K562 (cell line): Measurements from ENCODE around the gene TMEM69. TPM values are rescaled to one million over a fixed set of nuclear protein-coding genes. Genes with fewer than 3 reads are reported as not detected.

Experiments
- ATAC-seq: fragments of 200-7000 bp; cut with Tn5 transposase; 3 replicates; pipeline ENCODE4 v1.9.1; 2020; ENCODE audit warnings: moderate library complexity
- BruUV-seq: library from RNA; stranded (reverse); fragments of 400-500 nt; replicated peaks from 2 replicates; lab custom pipeline; 2021; lab: Mats Ljungman, UMichigan
- CTCF ChIA-PET: fragments of 300-600 bp; formaldehyde crosslinking; extraction: SDS; loops from one replicate; lab custom pipeline; 2021; ENCODE audit warnings: low intra/inter-chr PET ratio; lab: Yijun Ruan, JAX
- POLR2A ChIA-PET: fragments of 300-600, 350-650 bp; sonication (Branson Sonifier 250); formaldehyde crosslinking; extraction: SDS; loops from one replicate; lab custom pipeline; 2021; ENCODE audit warnings: antibody characterized with exemption, inconsistent platforms; lab: Yijun Ruan, JAX
- DNase-seq, 4 experiments: peaks; one replicate each; pipeline versions ENCODE4 v3.0.0 to v3.0.0-alpha.2; 2011 to 2018; ENCODE audit warnings: low spot score in 3 of 4, mixed read lengths in 3 of 4; ENCODE audit errors: extremely low read depth in 1 of 4
- FAIRE-seq: peaks from 2 replicates; lab custom pipeline; 2011; peaks lifted over from hg19 to GRCh38; lab: Jason Lieb, UNC
- H2AFZ ChIP-seq: 2 replicates; pipeline ENCODE4 v1.6.0; 2011; ENCODE audit warnings: low read depth, low read length, control low read depth, inconsistent platforms
- H3K27ac ChIP-seq: fragments of 200-600 bp; 3 replicates; pipeline ENCODE4 v1.8.0; 2011; ENCODE audit warnings: low read depth, mild to moderate bottlenecking, control low read depth, inconsistent platforms, low read length, moderate library complexity, mixed read lengths; ENCODE audit errors: extremely low read depth
- H3K27me3 ChIP-seq, 2 experiments: fragments of 300-600 bp in 1 of 2; 2 replicates in 1 of 2; 3 replicates in 1 of 2; pipeline versions ENCODE4 v1.6.0 to v1.8.0; 2011; ENCODE audit warnings: inconsistent platforms in 2 of 2, low read length in 2 of 2, mild to moderate bottlenecking in 1 of 2, mixed read lengths in 1 of 2, moderate library complexity in 1 of 2; ENCODE audit not compliant: control insufficient read depth in 2 of 2, insufficient read depth in 2 of 2
- H3K36me3 ChIP-seq: fragments of 300-600 bp; 3 replicates; pipeline ENCODE4 v1.8.0; 2011; ENCODE audit warnings: mild to moderate bottlenecking, low read length, inconsistent platforms; ENCODE audit not compliant: control insufficient read depth, insufficient read depth
- H3K4me1 ChIP-seq, 2 experiments: fragments of 200-600 bp in 1 of 2; replicated peaks in 1 of 2; 2 replicates in 1 of 2; 3 replicates in 1 of 2; pipeline versions ENCODE4 v1.5.1 to v1.8.0; 2011; ENCODE audit warnings: inconsistent platforms in 2 of 2, low read length in 2 of 2, mild to moderate bottlenecking in 1 of 2, mixed read lengths in 1 of 2, moderate library complexity in 1 of 2; ENCODE audit not compliant: control insufficient read depth in 2 of 2, insufficient read depth in 2 of 2
- H3K4me2 ChIP-seq: 2 replicates; pipeline ENCODE4 v1.6.1; 2011; ENCODE audit warnings: low read length, control low read depth, inconsistent platforms, mixed read lengths; ENCODE audit not compliant: insufficient read depth
- H3K4me3 ChIP-seq: fragments of 200-600 bp; sonication (generic), shearing (Covaris generic); 2 replicates; pipeline ENCODE4 v1.5.1; 2016; ENCODE audit warnings: control low read depth, inconsistent platforms
- H3K79me2 ChIP-seq: fragments of 200-600 bp; 3 replicates; pipeline ENCODE4 v1.8.0; 2011; ENCODE audit warnings: low read length, inconsistent platforms; ENCODE audit not compliant: control insufficient read depth, insufficient read depth
- H3K9ac ChIP-seq, 2 experiments: 2 replicates each; pipeline versions ENCODE4 v1.6.0 to v1.6.1; 2011; ENCODE audit warnings: low read depth in 2 of 2, low read length in 2 of 2, control low read depth in 1 of 2, inconsistent platforms in 1 of 2, mild to moderate bottlenecking in 1 of 2, mixed read lengths in 1 of 2; ENCODE audit not compliant: insufficient read depth in 1 of 2
- H3K9me1 ChIP-seq: one replicate; pipeline ENCODE4 v1.6.0; 2011; ENCODE audit warnings: inconsistent platforms, mild to moderate bottlenecking, low read length, moderate library complexity; ENCODE audit not compliant: control insufficient read depth, insufficient read depth
- H3K9me3 ChIP-seq: replicated peaks from 2 replicates; pipeline ENCODE4 v1.5.1; 2011; ENCODE audit warnings: low read depth, low read length, inconsistent platforms; ENCODE audit not compliant: control insufficient read depth, insufficient read depth
- H4K20me1 ChIP-seq: replicated peaks from 2 replicates; pipeline ENCODE4 v1.6.1; 2011; ENCODE audit warnings: low read length, inconsistent platforms, mixed read lengths; ENCODE audit not compliant: control insufficient read depth, insufficient read depth
- ADNP ChIP-seq: fragments of 200-800 bp; sonication (Bioruptor generic); IDR thresholded peaks from 2 replicates; pipeline ENCODE4 v1.6.1; 2016; ENCODE audit warnings: missing genetic modification characterization, missing compliant biosample characterization
- ARID2 ChIP-seq: fragments of 450-650 bp; IDR thresholded peaks from 2 replicates; pipeline ENCODE4 v1.6.1; 2017; ENCODE audit warnings: antibody characterized with exemption, mild to moderate bottlenecking
- NRF1 ChIP-seq, 2 experiments: fragments of 450-650 bp; IDR thresholded peaks in 1 of 2; conservative IDR thresholded peaks in 1 of 2; 2 replicates each; pipeline ENCODE4 v1.6.1; 2014; ENCODE audit warnings: mild to moderate bottlenecking in 2 of 2
- POLR2B ChIP-seq: fragments of 450-650 bp; IDR thresholded peaks from 2 replicates; pipeline ENCODE4 v1.6.1; 2018; ENCODE audit warnings: low read depth; ENCODE audit not compliant: partially characterized antibody
- ZNF184 ChIP-seq: sonication (generic); formaldehyde crosslinking; IDR thresholded peaks from 2 replicates; pipeline ENCODE4 v1.5.0; 2020; ENCODE audit warnings: missing genetic modification reagents
- ZNF316 ChIP-seq: fragments of 450-650 bp; IDR thresholded peaks from 2 replicates; pipeline ENCODE4 v1.6.1; 2016
- WGBS: fragments of 100-300 bp; shearing (Covaris generic); methylation state at CpG from one replicate; pipeline ENCODE4 v1.1.6; 2016; ENCODE audit warnings: low coverage, mixed read lengths; ENCODE audit not compliant: insufficient coverage; ENCODE audit errors: missing lambda C conversion rate; 5-methylcytosine and 5-hydroxymethylcytosine counted together
- in situ Hi-C: fragments of 300-500 bp; cut with MboI; formaldehyde crosslinking; loops from 4 replicates; pipeline ENCODE4 v1.15.0; 2018; ENCODE audit warnings: inconsistent platforms, mixed read lengths
- intact Hi-C: fragments of 100-400 bp; cut with micrococcal nuclease; formaldehyde crosslinking; loops from 2 replicates; pipeline ENCODE4 v1.14.2; 2022
- polyA plus RNA-seq, 8 experiments: library from polyadenylated mRNA; depleted of rRNA in 4 of 8; stranded (reverse) in 5 of 8; unstranded in 3 of 8; fragments of >200 nt; fragmentation: Nextera tagmentation in 2 of 8; fragmentation: Illumina TruSeq in 1 of 8; extraction: Ambion mirVana in 2 of 8; extraction: Trizol in 1 of 8; gene quantifications; 2 replicates each; pipeline versions ENCODE4 v1.2.1 to v1.2.3, GENCODE V29; 2011 to 2014; ENCODE audit warnings: inconsistent platforms in 1 of 8, missing spikeins in 1 of 8
- total RNA-seq, 7 experiments: library from RNA; depleted of rRNA in 6 of 7; stranded (reverse); fragments of >200 nt in 6 of 7; fragmentation: Illumina TruSeq in 2 of 7; extraction: Trizol in 2 of 7; gene quantifications; 2 replicates each; pipeline versions ENCODE4 v1.2.1 to v1.2.3, GENCODE V29; 2011 to 2021; ENCODE audit warnings: low replicate concordance in 1 of 7

TMEM69 gene
- total and polyA plus RNA-seq, 9 of the 15 experiments (the other 6 are each of a cell fraction or from before 2014, with no cell fraction given), result 47.3 to 248 (median 103) TPM

DNA sequence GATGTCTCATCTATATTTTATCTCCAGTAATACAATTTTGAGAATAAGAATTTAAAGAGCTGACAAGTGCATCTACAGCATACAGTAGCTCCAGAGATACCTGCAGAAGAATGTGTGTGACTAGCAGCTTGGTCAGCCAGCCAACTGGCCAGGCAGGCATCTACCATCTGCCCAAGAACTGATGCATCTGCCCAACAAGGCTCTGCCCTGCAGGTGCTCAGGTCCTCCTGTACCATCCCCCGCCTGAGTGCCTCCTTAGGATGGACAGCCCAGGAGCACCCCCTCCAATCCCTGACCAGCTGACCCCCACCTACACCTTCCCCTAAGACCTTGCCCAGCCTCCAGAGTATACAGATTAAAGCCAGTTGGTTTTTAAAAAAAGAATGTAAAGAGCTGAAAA lies 30.3 kb downstream of the TMEM69 start:
- POLR2A ChIA-PET, result interaction anchor here (0.6 to 1.5 kb wide), 6 partner anchors 10 to 556 kb away, joined by 3 to 4 read pairs (median 3); partner anchors contain the start of gene TMEM69
- no peaks in the 10 kb centered on the region for H3K36me3 ChIP-seq
- FAIRE-seq, result no peak
- H3K9ac ChIP-seq, result no peak overlapping the region
- no peaks in the 10 kb centered on the region for H4K20me1 ChIP-seq
- in situ Hi-C loops, result no loop called here
- TF ChIP-seq NRF1 (conservative IDR thresholded peaks at IDR 0.05 in 1 of 2, IDR thresholded peaks at IDR 0.05 in 1 of 2), result no peak
- TF ChIP-seq ZNF184 (CRISPR knock-in tag), result no peak
- no peak for TF ChIP-seq ARID2
- no peak for TF ChIP-seq POLR2B
- no peaks in the 10 kb centered on the region for H3K9me1 ChIP-seq
- H3K4me3 ChIP-seq, result no peak overlapping the region
- BruUV-seq, result no TSS peak
- no peaks in the 10 kb centered on the region for H3K9me3 ChIP-seq
- ATAC-seq, result no peak
- CTCF ChIA-PET, result no interaction called here
- no peaks in the 10 kb centered on the region for H3K27me3 ChIP-seq
- peaks cover 0 to 8% of the 10 kb centered on the region in 2 experiments; a peak in 2 of 5 replicates for H3K4me1 ChIP-seq
- H3K27ac ChIP-seq, result no peak overlapping the region
- no peak overlapping the region for H3K4me2 ChIP-seq
- intact Hi-C loops, result no loop called here
- 79% methylated on average over 1 of the region's 1 CpG for WGBS
- H2AFZ ChIP-seq, result no peak overlapping the region
- H3K79me2 ChIP-seq, result no peaks in the 10 kb centered on the region
- DNase-seq, result no peak

DNA sequence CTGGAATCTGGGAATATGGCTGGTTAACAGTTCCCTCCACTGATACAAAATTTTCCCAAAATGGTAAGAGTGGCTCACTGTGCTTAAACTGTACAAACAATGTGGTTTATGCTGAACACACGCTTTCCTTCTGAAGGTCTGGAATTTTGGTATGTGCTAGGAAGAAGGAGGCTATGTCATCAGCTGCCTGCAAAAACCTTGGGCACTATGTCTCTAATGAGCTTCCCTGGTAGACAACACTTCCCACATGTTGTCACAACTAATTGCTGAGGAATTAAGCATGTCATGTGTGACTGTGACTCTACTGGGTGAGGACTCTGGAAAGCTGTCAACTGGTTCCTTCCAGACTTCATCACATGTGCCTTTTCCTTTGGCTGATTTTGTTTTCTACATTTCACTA lies 33.2 kb downstream of the TMEM69 start:
- WGBS, result 100% methylated on average over 1 of the region's 1 CpG
- FAIRE-seq, result no peak
- Histone ChIP-seq H3K79me2 (no peaks in the 10 kb centered on the region), H3K4me1 (peaks cover 0 to 8% of the 10 kb centered on the region in 2 experiments; a peak in 2 of 5 replicates), H2AFZ (no peak overlapping the region), H3K9me1 (no peaks in the 10 kb centered on the region), H3K36me3 (no peaks in the 10 kb centered on the region), H3K4me2 (no peak overlapping the region), H3K9me3 (no peaks in the 10 kb centered on the region), H3K4me3 (no peak overlapping the region), H3K27ac (no peak overlapping the region), H3K27me3 (no peaks in the 10 kb centered on the region), H3K9ac (no peak overlapping the region), H4K20me1 (no peaks in the 10 kb centered on the region)
- DNase-seq, result no peak
- intact Hi-C loops, result no loop called here
- BruUV-seq, result no TSS peak
- in situ Hi-C loops, result no loop called here
- POLR2A ChIA-PET, result no interaction called here
- ATAC-seq, result no peak
- no peak for TF ChIP-seq ADNP (tag)
- 0 out of 2 replicates have a peak, but pooled peaks have one; percentile 13 for TF ChIP-seq ZNF316
- CTCF ChIA-PET, result no interaction called here
